IPS DF 19.7 (cell line): Measurements from ENCODE around the gene PRUNE2.

ENCODE experiments used
- DNase-seq: peaks from one replicate; pipeline ENCODE4 v3.0.0-alpha.2; 2013; ENCODE audit warnings: low read depth, low spot score

The PRUNE2 gene

DNA sequence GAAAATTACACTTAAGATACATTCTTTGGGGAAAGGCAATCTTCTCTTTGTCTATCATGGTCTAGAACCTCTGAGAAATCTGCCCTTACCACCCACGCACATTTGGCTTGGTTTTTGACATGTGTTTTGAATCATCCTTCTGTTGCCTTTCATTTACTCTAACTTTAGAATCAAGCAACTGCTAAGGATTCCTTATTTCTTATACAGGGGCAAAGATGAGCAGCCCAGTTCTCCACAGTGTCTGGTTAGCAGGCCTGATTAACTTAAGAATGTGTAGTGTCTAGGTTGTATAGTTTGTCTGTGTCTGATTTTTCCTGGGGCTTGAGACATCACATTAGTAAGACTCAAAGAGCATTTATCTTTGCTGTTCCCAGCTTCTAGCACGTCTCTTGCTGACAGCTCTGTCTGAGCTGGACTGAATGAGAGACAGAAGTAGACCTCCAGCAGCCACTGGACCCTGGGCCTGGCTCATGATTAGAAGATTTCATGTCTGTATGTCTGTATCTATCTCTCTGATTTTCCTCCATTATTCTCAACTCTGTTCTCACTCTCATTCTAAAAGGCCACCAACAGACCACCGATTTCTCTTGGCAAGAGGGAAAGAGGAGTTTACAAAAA, 173.5 kb downstream of the PRUNE2 start:
- no peak for DNase-seq

DNA sequence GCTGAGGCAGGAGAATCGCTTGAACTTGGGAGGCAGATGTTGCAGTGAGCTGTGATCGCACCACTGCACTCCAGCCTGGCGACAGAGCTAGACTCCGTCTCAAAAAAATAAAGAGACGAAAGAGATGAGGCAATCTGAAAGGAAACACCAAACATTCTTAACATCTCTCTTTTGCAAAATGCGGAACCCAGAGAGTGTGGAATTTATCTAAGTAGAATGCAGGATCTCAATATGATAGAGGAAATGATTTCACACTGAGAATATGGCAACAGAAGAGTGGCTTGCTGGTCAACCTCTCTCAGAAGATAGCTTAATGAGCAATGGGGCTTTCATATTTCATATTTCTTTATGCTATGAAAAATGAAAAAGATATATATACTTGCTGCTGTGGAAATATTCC, 175.1 kb downstream of the PRUNE2 start:
- DNase-seq, result no peak

DNA sequence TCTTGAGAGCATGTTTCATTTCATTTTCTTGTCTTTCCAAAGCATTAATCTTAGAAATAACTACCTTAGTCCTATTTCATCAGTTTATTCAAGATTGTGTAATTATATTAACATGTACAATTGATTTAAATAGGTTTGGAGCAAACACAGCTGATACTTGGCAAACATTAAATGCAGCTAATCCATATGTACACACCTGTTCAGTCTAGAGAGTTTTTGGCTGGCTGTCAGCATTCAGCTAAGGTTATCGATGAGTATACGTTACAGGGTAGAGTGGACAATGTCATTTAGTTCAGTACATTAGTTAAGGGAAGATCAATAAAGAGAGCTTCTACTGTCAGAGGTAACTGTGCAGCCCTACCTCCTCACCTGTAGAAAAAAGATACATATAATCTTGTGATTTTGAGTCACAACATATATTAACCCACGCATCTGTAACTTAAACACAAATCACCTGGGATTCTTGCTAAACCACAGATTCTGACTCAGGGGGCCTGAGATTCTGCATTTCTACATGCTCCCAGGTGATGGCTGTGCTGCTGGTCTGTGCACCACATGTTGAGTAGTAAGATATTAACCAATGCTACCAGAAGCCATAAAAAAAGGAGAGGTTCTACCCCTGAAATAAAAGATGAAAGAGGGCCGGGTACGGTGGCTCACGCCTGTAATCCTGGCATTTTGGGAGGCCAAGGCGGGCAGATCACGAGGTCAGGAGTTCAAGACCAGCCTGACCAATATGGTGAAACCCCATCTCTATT, 175.8 kb downstream of the PRUNE2 start:
- no peak for DNase-seq

DNA sequence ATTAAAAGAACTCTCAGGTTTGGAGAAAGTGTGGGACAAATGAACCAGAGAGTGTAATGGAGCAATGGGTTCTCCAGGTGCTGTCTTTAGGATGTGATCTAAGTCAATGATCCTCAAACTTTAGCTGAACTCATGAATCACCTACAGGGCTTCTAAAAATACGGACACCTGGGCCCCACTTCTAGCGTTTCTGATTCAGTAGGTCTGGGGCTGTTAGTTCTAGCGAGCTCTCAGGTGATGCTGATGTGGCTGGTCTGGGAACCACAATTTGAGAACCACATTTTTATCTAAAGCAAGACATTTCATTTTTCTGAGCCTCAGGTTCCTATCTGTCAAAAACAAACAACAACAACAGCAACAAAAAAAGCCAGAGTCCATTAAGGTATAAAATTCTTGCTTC, 176.8 kb downstream of the PRUNE2 start:
- DNase-seq, result no peak

DNA sequence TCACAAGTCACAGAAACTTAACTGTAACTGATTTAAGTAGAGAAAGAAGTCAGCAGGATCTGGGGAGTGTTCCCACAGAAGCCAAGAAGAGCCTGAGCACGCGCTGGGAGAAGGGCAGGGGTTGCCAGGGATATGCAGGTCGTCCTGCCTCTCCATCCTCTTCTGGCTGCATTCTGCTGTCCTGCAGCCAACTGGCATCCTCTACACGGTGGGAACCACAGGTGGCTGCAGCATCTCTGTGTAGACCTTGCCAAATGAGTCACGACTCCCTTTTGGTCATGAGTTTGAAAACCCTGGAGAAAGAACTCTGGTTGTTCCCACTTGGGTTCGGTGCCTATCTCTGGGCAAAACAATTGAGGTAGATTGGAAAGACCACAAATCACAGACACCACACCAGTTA, 180.0 kb downstream of the PRUNE2 start:
- no peak for DNase-seq

DNA sequence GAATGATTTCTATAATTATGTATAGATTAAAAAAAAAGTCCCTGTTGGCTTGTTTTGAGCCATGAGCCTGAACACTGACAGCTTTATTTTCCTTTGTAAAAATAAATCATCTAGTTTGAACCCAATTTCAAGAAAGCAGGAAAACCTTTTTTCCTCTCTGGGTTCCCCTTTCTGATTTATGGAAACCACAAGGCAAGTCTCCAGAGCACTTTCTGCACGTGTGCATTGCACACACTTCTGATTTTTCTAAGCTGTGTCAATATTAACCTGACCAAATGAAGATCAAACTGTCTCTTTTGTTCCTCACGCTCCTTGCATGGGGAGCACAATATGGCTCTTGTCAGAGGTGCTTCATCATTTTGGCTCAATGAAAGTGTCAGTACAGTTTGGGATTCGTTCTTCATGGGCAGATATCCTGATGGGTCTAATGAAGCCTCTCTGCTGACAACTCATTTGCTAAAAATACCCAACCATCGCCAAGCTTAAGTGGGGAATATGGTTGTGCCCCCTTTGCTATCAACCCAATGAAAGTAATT, 180.8 kb downstream of the PRUNE2 start:
- no peak for DNase-seq

DNA sequence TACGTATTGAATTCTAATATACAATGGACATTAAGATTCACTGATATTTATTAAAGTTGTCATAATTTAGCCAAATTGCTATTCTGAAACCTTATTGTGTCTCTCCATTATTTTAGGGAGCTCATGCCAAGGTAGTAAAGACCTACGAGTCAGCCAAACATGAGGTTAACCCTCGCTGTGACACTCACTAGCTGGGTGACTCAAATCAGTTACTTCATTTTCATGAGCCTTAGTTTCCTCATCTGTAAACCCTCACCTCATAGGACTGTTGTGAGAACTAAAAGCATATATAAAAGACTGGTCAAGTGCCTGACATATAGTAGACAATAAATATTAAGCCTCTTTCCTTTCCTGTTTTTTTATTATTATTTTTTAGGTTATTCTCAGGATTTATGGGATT, 185.7 kb downstream of the PRUNE2 start:
- no peak for DNase-seq

DNA sequence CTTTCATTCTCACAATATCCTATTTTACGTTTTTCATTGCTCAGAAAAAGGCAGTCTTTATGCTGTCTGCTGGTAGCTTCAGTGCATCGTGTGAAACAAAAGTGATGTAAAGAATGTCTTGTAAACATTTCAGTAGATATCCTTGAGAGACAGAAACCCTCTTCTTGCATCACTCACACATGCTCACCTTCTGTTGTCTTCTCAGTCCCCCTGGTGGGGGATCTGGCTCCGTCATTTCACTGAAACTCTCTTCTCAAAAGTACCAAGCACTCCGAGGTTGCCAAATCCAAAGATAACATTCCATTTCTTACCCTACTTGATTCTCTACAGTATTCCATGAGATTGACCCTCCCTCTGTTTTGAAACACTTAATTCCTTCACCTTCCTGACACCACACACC, 187.7 kb downstream of the PRUNE2 start:
- no peak for DNase-seq

DNA sequence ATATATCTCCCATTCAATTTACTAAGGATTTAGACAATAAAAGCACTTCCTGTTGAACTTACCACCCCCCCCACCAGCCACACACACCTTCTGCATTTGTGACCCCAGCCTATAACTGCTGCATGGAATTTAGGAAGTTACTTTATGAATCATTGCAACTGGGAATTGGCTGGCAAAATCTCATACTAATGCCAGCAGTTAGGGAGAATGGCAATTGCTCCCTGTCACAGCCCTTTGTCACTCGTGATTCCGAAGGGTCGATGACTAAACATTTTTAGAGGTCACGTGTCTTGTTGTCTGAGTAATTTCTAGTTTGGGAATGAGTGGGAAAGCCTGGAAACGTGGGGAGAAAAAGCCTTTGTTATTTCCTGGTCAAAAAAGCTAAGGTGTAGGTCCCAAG, 188.3 kb downstream of the PRUNE2 start:
- DNase-seq, result no peak

DNA sequence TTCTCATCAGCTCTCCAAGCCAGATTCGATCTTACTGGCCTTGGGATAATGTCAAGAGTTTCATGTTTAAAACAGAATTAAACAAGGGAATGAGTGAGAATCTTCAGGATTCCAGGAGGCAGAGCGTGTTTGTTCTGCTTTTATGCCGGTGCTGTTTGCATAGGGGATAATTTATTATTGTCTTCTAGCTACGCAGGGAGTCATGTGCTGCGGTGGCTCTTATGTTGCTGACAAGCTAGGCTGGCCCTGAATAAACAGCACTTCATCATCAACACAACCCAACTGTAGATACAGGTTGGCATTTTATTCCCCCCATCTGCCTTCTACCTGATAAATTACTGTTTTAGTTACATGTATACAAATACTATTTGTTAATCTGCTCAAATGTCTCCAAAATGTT, 188.7 kb downstream of the PRUNE2 start:
- DNase-seq, result no peak

DNA sequence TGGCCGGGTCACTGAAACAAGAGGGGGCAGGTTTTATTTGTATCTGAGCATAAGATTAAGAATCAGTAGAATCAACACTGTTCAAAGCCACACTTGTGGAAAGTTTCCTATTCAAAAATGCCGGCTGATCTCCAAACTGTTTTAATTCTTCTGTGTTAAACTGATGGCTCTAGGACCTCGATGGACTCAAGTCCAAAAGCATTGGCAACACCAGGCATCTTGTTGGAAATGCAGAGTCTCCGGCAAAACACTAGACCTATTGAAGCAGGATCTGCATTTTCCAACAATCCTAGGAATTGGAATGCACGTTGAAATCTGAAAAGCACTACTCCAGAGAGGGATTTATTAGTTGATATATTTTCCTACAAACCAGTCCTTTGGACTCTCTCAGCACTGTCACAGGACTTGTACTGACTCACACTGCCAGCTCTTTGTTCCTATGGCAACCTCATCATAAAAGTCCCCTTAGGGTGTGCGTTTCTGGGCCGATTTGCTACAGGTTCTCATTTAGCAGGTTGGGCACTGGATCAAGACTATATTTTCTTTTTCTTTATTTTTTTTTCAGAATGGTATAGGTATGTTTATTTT, 189.7 kb downstream of the PRUNE2 start:
- no peak for DNase-seq

DNA sequence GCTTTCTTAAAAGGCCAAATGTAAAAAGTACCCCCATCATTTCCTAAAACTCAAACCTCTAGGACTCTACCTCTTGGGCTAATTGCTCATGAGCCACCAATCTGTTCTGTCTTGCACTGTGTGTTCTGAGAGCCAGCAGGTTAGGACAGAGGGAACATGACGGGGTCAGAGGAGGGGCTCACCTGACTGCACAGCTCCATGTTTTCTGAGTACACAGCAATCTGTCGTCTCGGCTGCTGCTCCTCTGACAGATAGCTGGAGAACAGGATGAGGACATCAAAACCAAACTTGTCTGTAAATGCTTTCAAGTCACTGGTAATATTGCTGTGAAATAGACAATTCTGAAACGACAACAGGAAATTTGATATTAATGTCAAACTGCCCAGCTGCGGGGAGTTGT, 192.5 kb downstream of the PRUNE2 start:
- DNase-seq, result no peak

DNA sequence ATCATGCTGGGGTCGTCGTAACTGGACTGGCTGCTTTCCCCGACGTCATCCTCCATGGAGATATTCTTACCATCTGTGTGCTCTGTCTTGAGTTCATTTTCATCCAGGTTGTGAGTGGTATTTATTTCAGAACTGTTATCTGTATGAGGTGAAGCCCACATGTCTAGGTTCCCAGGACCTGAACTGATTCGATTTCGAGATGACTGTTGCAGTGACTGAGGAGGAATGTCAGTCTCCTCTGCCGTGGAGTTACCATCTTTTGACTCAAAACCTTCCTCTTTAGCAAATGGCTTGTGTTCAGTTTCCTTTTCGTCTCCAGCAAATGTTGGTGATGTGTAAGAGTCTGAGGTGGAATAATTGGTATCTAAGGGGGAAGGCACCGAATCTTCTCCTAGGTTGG, 196.9 kb downstream of the PRUNE2 start:
- no peak for DNase-seq

DNA sequence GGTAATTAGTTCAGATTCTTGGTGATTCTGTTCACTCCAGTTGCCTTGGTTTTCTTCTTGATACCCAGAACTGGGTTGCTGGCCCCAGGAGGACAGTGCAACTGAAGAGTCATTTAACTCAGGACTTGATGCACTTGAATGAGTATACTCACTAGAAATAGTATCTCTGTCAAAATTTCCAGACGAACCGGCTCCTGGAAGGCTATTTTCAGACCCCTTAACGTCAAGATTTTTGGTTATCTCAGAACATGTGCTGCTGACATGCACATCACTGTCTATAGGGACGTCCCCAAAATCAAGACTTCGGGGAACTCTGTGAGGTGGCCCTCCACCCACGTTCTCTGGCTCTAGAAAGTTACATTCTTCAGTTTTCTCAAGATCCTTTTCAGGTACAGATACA, 198.4 kb downstream of the PRUNE2 start:
- no peak for DNase-seq

DNA sequence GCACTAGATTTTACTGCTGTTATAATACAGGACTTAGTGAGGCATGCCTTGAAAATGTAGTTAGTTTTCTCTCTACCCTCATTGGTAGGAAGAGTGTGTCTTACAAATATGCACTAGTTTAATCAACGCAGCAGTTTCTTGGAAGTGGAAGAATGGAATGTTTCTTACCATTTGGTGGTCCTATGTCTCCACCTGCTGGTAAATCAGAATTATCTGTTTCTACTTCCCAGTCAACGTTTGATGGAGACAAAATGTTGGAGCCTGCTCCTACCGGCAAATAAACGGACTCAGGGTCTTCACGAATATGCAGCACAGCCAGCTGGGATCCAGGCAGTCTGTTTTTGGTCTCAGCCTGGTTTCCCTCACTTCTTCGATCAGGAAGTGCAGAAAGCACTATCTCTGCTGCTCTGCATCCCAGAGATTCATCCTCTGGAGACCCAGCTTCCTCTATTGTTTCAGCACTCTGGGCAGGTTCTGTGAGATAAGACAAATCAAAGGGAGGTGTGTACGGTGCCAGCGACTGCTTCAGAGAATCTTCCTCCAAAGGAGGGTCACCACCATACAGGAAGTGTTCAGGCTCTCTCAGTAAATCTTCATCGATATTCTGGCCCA, 201.2 kb downstream of the PRUNE2 start:
- DNase-seq, result peak; percentile 50

DNA sequence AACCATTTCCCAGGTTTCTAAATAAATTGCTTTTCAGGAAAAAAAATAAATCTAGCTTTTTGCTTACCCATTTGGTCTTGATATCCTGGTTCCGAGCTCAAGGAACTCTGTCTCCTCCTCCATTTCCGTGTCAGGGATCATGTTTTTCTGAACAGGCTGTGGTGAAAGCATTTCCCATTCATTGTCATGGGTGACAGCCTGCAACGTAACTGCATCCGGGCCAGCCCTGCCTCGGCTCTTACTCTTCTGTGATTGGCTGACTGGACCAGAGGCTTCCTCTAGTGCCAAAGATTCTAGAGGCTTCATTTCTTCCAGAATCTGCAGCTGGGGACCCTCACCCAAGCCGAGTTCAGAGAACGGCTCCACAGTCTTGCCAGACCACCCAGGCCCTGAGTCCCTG, 202.6 kb downstream of the PRUNE2 start:
- no peak for DNase-seq

DNA sequence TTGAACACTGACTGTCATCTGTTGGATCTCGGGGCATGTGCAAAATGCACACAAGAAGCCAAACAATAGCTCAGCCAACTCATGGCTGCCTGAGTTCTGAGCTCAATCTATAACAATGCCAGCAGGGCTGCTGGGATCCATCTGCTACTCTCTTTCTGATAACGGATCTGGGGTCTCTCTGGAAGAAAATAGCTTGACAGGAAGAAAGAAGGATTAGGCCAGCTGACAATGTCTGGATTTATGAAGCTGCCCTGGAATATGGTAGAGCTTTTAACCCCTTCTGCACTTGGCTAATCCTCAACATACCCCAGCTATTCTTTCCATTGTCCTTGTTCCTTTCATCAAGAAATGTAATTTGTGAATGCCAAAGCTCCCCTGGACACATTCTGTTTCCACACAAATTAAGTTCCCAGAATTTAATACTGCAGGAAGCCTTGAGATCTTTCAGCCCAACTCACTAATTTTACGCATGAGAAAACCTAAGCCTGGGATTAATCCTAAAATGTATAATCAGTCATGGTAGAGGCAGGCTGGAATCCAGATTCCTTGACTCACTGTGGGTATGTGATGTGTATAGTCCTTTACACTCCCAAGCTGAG, 204.4 kb downstream of the PRUNE2 start:
- no peak for DNase-seq

DNA sequence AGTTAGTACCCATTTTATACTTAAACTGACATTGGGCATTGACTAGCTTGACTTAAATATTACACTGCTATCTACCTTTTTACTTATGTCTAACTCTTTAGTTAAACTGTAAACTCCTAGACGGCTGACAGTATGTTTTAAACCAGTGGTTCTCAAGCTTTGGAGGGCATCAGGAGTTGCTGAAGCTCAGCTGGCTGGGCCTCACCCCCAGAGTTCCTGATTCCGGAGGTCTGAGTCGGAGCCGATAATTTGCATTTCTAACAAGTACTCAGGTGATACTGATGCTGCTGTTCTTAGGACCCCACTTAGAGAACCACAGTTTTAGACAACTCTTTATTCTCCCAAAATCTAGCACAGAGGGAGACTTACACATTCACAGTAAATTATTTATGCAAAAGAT, 205.0 kb downstream of the PRUNE2 start:
- DNase-seq, result no peak

DNA sequence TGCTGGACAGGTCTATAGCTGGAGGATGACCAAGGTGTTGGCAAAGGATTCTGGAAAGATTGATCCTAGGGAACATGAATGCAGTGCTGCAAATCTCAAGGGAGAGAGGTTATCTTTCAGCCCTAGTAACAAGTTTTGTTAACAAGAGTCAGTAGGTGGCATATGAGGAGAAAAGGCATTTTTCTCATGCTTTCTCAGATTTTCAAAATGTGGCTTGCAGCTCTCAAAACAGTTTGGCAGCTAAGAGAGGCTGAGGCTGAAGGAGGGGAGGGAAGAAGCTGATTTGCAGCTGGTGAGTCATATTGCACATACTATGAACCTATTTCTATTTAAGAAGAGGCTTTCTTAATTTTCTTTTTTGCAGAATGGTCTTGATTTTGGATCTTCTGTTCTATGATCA, 205.9 kb downstream of the PRUNE2 start:
- no peak for DNase-seq

DNA sequence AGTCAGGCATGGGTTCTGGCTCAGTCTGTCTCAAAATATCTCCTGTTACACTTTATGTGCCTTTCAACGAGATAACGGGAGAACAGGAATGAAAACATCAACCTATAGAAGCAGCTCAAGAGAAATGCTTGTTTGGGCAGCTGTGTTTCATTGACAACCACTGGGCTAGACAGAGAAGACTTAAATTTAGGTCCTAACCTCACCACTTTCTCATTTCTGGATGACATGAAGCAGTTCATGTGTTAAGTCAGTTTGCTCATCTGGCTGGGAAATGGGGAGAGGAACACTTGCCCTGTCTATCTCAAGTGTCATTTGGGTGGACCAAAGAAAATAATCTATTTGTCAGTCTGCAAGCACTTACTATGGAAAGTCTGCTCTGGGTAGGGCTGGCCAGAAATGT, 208.4 kb downstream of the PRUNE2 start:
- no peak for DNase-seq

DNA sequence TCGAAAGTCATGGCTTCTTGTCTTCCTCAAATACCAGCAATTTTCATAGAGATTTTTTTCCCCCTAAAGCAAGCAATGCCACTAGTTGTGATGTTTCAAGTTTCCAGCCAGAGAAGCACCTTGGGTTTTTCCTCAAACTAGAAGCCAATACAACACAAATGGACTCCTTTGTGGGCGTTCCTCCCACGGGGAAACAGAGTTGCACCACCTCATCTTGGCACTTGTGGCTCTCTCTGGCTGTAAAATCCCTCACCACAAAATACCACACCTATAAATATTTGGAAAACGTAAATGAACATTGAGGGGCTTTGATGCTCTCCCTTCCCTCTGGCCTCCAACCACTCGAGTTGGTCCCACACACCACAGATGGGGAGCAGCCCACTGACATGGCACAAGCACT, 208.8 kb downstream of the PRUNE2 start:
- DNase-seq, result no peak

DNA sequence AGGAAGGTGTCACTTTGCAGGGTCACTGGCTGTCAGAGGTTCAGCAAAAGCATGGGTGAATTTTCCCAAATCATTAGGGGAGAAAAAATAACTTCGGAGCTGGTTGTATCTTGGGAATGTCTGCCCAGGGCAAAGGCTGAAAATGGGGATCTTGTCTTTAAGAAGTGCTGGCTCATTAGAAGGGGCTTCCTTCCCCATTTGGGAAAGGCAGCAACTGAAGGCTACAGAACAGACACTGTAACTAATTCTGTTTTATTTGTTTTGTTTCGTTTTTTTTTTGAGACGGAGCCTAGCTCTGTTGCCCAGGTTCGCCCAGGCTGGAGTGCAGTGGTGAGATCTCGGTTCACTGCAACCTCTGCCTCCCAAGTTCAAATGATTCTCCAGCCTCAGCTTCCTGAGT, 212.0 kb downstream of the PRUNE2 start:
- no peak for DNase-seq
